HG02763 (cell line): ENCODE results near the gene HS6ST1.

Experiments
- ATAC-seq: cut with Tn5 transposase; IDR thresholded peaks from one replicate; pipeline ENCODE4 v1.9.1; 2021; ENCODE audit warnings: mild to moderate bottlenecking, moderate library complexity; ENCODE audit not compliant: unreplicated experiment

Gene HS6ST1

DNA sequence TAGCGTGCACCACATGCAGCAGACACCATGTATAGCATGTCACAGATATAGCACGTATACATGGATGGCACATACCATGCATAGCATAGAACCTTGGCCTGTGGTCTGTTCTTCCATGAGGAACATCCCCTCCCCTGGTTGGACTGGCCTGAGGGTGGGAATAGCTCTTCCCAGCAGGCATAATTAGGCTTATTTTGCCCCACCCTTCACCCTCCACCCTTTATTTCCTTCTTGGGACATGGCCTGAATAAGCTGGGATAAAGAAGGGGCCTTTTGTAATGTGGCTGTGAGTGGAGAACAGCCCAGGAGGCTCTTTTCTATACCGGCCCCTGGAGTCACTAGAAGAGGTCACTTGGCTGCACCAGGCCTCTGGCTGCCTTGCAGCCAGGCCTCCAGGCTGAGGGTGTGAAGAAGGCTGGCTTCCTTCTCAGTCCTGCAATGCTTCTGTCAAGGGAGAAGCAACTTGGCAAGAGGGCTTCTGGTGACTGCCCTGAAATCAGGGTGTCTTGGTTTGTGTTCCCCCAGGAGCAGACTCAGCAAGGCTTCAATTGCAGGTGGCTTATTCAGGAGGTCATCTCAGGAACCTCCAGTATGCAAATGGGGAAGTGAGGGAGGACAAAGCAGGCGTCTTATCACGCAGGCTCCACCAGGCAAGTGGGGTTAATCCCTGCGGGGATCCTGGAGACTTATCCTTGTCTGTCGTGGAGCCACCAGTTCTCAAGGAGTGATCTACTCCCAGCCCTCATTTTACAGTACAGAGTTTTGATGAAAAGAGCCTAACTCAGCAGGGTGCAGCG, 68.2 kb downstream of the HS6ST1 start:
- ATAC-seq: no peak

DNA sequence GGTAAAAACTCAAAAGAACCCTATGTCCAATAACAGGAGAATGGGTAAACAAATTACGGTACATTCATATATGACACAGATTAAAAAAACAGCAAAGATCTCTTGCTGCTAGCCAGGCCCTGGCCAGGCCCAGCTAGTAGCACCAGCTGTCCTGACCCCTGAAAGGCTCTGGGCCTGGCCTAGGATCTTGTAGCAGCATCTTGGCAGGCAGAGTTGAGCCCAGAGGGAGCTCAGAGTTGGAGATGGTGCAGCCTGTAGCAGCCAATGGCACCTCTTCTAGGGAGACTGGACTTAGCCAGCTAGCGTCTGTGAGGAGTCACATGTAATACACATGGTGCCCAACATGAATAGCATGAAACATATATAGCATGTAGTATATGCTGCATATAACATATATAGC, 69.1 kb downstream of the HS6ST1 start:
- ATAC-seq: no peak

DNA sequence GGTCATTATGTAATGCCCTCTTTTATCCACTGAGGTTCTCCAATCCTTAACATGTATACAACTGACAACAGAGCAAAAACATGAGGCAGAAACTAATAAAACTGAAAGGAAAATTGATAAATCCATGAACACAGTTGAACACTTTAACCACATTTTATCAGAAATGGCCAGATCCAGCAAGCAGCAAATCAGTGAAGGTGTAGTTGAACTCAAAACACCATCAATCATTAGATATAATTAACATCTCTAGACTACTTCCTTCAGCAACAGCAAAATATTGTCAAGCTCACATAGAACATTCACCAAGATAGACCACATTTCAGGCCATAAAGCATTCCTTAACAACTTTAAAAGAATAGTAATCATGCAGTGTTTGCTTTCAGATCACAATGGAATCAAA, 72.9 kb downstream of the HS6ST1 start:
- ATAC-seq: no peak

DNA sequence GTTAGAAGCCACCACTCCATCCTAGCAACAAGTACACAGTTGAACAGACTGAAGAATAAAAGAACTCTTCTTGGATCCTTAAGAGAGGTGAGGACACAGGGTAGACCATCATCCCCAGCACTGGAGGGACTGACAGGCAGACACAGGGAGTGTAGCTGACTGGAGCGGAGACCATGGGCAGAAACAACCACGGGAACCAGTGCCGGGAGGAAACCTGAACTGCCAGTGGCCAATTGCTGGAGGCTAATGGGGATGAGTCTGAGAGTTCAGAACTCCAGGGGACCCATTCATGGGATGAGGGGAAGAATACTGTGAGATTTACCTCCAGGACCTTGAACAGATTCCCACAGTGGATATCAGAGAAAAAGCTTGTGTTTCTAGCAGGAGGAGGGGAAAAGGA, 76.8 kb downstream of the HS6ST1 start:
- ATAC-seq: no peak

DNA sequence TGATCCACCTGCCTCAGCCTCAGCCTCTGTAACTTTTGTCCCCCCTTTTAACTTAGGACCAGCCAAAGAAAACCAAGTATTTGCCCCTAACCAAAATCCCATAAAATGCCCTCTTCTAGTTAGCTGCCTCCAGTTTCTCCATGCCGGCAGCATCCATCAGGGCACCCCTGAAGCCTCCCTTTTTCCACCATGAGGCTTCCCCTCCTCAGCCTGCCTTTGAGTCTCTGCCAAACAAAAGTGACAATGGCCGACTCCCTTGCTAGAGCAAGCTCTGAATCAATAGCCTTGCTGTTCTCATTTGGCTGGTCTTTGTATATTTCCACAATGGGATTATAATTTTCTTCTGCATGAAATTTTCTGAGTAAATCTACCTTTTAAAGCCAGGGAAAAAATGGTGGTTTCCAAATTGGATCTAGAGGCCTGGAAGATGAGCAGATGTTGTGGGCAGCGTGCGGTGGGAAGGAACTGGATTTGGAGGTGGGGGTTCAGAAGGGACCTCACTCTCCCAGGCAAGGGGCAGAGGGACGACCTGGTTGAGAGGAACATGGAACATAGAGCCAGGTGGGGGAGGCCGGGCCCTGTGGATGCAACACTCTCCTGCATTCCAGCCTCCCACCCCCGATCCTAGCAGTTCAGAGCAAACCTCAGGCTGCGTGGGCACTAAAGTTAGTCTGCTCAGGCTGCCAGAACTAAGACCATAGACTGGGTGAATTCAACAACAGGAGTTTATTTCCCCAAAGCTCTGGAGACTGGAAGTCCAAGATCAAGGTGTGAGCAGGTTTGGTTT, 80.6 kb downstream of the HS6ST1 start:
- ATAC-seq: no peak

DNA sequence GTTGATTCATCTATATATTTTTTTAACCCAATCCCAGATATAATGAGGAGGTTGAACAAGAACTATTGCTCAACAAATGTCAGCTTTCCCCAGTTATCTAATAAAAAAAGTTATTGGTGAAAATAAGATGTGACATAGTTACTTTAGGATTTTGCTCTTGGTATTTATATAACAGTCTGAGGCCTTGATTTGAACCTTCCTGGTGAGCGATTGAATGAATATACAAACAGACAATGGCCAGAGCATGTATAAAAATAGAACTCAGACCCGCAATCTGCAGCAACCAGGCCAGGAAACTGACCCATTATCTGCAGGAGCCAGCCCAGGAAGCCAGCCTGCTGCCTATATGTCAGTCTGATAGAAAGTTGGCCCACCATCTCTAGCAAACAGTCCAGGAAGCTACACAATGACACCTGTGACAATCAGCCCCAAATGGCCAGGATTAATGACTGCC, 81.6 kb downstream of the HS6ST1 start:
- no peak for ATAC-seq

DNA sequence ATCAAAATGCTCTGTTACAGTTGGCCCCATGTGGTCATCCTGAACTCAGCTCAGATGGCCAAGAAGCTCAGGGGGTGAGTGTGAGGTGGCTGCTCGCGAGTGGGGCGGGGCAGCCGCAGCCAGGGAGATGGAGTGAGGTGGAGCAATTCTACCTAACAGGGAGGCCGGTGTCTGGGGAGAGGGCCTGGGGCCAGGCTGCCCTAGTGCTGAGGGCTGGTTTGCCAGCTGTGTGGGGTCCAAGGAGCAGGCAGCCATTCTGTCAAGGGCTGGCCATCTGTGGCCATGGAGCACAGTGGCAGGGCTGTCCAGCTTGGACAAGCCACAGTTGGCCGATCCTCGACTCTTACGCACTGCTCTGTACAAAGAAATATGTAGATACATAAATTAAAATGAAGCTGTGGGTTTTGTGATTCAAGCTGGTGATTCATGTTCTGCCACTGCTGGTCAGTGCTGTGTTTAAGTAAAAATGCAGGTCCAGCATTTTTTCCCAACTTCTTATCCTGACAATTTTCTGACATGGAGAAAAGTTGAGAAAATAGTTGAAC, 82.1 kb downstream of the HS6ST1 start:
- no peak for ATAC-seq

DNA sequence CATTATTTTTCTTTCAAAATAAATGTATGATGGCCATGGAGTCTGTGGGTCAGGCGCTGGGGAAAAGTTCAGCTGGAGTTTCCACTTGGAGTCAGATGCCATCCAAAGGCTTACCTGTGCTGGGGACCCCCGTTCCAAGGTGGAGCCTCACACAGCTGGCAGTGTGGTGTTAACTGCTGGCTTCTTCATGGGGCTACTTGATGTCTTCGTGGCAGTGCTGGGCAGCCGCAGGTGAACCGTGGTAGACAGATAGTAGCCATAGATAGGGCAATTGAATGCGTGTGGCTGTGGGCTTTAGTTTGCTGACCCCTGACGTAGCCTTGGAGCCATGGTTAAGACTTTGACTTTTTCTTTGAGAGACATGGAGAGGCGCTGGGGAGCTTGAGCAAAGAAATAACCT, 83.1 kb downstream of the HS6ST1 start:
- no peak for ATAC-seq

DNA sequence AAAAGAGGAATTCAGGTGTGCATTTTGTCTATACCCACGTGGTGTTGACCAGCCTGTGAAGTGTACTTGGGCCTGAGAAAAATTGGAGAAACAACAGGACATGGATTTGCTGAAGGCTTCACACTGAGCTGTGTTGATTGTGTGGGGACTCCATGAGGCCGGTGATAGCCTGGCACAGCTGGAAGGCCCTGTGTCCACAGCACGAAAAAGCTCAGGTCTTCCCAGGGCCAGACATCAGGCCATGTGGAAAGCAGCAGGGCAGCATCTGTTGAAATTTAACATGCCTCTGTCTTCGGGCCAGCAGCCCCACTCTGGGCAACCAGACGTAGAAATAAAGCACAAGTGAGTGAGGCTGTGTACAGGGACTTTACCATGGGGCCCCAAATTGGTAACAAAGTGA, 84.1 kb downstream of the HS6ST1 start:
- ATAC-seq: no peak

DNA sequence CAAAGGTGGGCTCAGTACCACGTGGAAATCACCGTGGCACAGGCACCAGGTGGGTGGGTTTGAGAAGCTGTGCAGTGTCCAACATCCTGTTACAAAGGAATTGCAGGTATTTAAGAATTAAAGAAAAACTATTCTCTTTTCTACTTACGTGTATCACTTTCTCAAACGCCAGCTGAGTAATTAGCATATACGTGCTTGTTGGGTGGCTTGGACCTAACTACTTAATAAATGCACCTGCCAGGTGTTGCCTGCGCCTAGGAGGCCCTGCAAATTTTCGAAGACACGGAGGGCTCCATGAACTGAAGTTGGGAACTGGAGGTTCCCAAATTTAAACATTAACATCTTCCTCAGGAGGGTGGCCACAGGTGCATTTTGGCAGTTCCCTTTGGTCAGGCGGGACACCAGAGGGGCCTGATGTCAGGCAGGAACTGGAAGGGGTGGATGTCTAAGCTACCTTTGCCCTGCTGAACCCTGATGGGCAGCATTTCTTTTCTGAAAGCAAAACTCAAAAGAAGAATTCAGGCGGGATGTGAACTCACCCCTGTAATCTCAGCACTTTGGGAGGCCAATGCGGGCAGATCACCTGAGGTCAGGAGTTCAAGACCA, 84.8 kb downstream of the HS6ST1 start:
- no peak for ATAC-seq

DNA sequence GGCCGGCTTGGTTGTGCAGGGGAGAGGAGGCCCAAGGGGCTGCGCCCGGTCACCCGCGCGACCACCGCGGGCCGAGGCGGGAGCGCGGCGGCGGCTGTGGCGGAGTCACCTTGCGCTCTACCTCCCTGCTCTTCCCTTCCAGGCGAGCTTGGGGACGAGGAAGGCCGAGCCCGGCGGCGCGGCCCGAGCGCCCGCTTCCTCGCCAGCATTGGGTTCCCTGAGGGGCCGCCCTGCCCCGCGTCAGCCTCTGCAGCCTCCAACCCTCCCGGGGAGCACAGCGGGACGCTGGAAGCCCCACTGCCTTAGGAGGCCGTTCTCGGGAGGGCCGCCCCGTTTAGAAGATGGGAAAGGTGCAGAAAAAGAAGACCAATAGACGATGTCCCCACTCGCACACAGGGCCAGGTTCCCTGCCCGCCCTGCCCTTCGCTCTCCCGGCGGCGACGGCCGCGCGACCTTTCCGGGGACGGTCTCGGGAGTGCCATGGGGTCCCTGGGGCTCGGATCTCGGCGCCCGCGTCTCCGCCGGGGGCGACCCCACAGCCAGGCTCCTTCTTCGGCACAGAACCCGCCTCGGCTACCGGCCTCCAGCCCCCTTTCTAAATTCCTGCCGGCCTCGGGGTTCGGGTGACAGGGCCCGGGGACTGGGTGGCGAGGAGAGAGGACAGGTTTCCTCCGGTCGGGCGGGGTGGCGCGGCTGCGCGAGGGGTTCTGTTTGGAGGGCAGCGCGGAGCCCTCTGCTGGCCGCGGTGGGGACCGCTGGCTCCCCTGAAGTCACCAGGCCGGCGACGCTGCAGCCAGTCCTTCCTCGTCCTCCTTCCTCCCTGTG, 85.5 kb downstream of the HS6ST1 start:
- ATAC-seq: peak; percentile 96

DNA sequence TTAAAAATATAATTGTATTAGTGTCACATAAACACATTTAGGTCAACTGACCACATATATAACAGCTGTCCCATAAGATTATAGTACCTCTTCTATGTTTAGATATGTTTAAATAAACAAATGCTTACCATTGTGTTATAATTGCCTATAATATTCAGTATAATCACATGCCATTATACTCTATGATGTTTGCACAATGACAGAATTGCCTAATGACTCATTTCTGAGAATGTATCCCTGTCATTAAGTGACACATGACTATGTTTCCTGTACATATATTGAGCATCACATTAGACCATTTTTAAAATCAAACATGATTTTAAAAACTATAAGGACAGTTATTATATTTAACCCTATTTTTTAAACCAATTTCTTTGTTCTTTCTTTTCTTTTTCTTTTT, 89.8 kb downstream of the HS6ST1 start:
- ATAC-seq: no peak

DNA sequence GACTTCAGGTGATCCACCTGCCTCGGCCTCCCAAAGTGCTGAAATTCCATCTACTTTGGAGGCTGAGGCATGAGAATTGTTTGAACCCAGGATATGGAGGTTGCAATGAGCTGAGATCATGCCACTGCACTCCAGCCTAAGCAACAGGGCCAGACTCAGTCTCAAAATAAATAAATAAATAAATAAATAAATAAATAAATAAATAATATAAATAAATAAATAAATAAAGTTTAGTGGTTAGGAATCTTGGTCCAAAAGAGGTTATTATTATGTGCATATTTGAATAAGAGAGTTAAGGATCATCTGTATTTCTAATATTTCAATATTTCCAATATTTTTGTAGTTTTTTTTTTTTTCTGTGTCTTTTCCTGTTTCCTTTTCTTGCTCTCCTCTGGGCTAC, 90.8 kb downstream of the HS6ST1 start:
- ATAC-seq: no peak

DNA sequence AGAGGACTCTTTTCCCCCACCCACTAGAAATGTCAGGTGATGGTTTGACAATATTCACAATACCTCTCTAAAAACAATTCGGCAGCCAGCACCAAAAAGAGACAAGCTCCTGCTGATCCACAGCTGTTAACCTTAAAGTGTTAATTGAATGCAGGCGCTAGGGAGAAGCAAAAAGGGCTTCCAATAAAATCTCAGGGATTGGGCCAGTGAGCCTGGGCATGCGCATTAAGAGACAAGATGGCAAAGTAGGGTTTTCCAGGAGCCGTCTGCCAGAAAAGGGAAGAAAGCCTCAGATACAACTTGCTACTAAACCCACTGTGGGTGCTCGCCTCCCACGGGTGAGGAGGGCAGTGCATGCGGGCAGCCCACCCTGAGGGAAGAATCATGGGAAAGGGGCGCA, 98.8 kb downstream of the HS6ST1 start:
- no peak for ATAC-seq

DNA sequence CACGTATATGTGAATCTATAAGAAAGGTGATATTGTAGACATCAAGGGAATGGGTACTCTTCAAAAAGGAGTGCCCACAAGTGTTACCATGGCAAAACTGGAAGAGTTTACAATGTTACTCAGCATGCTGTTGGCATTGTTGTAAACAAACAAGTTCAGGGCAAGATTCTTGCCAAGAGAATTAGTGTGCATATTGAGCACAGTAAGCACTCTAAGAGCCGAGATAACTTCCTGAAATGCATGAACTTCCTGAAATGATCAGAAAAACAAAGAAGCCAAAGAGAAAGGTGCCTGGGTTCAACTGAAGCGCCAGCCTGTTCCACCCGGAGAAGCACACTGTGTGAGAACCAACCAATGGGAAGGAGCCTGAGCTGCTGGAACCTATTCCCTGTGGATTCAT, 101.0 kb downstream of the HS6ST1 start:
- ATAC-seq: no peak

DNA sequence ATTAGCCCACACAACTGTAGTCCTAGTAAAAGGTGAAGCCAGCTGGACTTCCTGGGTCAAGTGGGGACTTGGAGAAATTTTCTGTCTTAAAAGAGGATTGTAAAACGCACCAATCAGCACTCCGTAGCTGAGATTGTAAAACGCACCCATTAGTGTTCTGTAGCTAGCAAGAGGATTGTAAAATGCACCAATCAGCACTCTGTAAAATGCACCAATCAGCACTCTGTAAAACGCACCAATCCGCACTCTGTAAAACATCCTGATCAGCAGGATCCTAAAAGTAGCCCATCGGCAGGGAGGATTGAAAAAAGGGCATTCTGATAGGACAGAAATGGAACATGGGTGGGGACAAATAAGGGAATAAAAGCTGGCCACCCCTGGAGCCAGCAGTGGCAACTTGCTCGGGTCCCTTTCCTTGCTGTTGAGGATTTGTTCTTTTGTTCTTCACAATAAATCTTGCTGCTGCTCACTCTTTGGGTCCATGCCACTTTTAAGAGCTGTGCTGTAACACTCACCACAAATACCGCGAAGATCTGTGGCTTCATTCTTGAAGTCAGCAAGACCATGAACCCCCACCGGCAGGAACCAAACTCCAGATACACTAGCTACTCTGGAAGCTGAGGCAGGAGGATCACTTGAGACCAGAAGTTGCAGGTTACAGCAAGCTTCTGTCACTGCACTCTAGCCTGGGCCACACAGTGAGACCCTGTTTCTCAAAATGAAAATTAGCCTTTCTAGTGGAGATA, 102.6 kb downstream of the HS6ST1 start:
- ATAC-seq: no peak
